Measurements from ENCODE around the gene CYB5B.
A peak's percentile ranks its signal among the peaks of the same experiment; 100 is the strongest.
"Not testable (repeated sequence)": the region's sequence is repeated elsewhere in the genome, so short reads cannot be mapped to it uniquely, and the experiment has no call there.

CYB5B gene

DNA sequence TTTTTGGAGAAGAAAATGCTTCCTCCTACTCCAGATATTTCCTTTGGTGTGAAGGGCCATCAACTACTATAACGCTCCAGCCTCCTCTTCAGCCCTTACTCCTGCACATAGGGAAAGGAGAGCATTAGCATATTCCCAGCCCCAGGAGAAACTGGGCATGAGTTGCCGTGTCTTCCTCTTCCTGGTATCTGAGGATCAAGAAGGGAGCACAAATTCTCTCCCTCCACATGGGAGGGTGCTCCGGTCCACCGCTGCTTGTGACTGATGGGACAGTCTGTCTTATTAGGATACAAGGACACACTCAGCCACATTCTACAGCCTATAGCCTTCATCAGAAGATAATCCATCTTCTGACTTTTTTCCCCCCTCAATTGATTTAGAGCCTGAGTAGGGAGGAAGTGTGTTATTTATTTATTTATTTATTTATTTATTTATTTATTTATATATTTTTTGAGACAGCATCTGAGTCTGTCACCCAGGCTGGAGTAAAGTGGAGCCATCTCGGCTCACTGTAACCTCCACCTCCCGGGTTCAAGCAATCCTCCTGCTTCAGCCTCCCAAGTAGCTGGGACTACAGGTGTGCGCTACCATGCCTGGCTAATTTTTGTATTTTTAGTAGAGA lies 16.6 kb upstream of the CYB5B start:
- no peak overlapping the region for H3K4me3 ChIP-seq (ENCODE audit: low read depth, low read length)
- no peak for DNase-seq (ENCODE audit: low read depth)

- no peak overlapping the region for H3K4me3 ChIP-seq (ENCODE audit: low read depth, low read length)
- no peak for DNase-seq (ENCODE audit: low read depth)
These were observed 15.9 kb upstream of the CYB5B start for GRCh38 chr16:69408475-69408874.

DNA sequence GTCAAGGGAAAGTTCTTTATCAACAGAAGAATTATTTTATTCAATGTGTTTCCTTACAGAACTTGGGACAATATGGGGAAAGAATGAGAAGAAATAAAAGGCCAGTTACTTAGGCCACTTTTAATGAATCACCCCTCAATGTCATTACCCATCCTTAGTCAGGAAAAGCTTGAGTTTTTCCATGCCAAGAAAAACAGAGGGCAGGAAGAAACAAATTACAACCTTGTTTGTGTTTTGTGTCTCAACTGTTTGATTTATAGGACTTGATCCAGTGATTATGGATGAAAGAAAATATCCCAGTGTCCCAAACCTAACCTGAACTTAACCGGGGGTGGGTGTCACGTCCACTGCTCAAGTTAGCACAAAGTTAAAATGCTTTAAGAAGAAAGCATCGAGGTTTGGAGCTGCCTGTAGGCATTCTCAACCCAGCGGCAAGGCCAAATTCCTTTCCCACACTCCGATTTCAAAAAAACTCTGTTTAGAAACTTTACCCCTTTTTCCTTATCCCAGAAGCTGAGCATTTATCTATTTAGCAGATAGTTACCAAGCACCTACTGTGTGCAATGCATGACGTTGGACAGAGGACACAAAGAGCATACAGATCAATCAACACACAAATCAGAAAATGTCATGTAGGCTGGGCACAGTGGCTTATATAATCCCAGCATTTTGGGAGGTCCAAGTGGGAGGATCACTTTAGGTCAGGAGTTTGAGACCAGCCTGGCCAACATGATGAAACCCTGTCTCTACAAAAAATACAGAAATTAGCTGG lies 14.0 kb upstream of the CYB5B start:
- DNase-seq (ENCODE audit: low read depth): no peak
- no peak overlapping the region for H3K4me3 ChIP-seq (ENCODE audit: low read depth, low read length)

DNA sequence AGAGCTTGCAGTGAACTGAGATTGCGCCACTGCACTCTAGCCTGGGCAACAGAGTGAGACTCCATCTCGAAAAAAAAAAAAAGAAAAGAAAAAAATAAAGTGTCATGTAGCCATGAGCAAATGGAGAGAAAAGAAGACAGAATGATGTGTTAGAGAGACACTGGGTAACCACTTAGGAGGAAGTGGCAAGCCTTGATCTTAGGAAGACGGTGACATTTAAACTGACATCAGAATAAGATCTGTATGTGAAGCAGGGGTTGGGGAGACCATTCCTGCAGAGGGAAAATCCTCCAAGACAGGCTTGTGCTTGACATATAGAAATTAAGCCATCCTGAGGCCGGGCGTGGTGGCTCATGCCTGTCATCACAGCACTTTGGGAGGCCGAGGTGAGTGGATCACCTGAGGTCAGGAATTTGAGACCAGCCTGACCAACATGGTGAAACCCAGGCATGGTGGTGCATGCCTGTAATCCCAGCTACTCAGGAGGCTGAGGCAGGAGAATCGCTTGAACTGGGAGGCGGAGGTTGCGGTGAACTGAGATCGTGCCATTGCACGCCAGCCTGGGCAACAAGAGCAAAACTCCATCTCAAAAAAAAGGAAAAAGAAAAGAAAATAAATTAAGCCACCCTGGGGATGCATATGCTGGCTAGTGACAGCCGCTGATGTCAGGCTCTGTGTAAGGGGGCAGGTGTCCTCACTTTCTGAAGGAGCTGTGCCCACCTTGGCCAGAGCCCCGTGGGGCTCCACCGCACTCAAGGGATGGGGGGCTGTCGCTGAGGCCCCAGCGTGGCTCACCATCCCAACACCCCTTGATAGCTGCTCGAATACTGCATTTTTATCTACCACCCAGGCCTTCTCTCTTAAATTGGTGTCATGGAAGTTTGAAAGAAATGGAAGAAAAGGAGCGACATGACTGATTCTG lies 13.1 kb upstream of the CYB5B start:
- H3K4me3 ChIP-seq (ENCODE audit: low read depth, low read length): no peak overlapping the region
- no peak for DNase-seq (ENCODE audit: low read depth)

DNA sequence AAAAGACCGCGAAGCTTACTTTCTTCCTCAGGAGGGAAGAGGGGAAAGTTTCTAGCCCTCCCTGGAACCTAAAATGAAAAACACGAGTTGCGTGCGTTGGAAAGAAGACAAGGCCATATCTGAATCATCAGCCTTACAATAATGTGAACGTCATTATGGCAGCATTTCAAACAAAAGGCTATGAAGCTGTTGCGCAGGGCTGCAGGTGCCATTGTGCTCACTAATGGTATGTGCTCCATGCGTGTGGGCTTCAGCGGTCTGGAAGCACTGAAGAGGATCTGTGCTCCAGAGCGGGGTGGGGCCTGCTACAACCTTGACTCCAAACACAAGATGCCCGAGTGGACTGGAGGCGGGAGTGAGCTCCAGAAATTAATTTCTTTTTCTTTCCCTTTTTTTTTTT lies 12.1 kb upstream of the CYB5B start:
- DNase-seq (ENCODE audit: low read depth): no peak
- no peak overlapping the region for H3K4me3 ChIP-seq (ENCODE audit: low read depth, low read length)

DNA sequence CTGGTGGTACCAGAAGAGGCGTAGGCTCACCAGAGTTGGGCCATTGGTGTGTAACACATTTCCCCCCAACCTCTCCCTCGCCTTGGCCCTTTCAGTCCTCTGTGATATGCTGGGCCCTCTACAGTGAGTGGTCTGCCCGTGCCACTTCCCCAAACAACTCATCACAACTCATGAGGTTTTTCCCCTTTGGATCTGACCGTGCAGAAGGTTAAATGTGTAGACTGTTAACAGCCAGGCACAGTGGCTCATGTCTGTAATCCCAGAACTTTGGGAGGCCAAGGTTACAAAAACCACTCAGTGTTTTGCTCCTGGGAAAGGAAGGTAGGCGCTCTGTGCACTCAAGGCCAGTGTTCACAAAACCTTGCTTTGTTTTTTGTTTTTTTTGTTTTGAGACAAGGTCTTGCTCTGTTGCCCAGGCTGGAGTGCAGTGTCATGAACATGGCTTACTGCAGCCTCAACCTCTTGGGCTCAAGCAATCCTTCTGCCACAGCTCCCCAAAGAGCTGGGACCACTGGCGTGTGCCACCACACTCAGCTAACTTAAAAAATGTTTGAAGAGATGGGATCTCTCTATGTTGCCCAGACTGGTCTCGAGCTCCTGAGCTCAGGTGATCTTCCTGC lies 11.3 kb upstream of the CYB5B start:
- no peak overlapping the region for H3K4me3 ChIP-seq (ENCODE audit: low read depth, low read length)
- DNase-seq (ENCODE audit: low read depth): no peak

DNA sequence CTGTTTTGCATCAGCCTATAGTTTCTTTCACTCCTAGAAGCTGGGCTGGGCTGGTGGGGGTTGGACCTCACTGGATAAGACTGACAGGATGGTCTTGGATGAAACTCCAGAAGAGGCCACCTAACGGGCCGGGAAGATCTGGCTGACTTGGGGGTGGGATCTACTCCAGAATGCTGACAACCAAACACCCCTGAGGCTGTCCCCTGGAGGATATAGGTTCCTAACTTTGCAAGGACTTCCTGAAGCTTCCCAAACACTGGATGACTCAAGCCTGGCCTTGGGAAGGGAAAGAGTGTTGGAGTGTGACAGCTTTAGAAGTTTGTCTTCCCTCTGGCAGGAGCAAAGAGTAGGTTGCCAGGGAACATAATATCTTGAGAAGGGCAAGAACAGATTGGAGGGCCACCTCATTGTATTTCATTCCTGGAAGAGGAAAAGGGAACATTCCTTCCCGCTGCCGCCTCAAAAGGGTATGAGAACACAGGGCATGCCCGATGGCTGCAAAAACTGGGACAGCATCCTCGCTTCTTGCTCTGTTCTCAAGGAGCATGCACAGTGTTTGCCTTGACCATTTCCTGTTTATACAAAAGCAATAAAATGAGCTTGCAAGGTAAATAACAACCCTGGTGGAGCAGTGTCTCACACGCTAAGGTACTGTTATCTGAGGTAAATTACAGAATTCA lies 6.8 kb upstream of the CYB5B start:
- no peak overlapping the region for H3K4me3 ChIP-seq (ENCODE audit: low read depth, low read length)
- DNase-seq (ENCODE audit: low read depth): no peak

DNA sequence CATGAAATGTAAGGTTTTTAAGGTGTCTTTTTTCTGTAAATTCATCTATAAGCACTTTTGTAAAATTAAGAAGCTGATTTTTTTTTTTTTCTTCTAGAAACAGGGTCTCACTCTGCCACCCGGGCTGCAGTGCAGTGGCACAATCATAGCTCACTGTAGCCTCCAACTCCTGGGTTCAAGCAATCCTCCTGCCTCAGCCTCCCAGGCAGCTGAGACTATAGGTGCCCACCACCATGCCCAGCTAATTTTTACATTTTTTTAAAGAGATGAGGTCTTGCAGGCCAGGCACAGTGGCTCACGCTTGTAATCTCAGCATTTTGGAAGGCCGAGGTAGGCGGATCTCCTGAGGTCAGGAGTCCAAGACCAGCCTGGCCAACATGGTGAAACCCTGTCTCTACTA lies 4.5 kb upstream of the CYB5B start:
- DNase-seq (ENCODE audit: low read depth): no peak
- H3K4me3 ChIP-seq (ENCODE audit: low read depth, low read length): no peak overlapping the region

DNA sequence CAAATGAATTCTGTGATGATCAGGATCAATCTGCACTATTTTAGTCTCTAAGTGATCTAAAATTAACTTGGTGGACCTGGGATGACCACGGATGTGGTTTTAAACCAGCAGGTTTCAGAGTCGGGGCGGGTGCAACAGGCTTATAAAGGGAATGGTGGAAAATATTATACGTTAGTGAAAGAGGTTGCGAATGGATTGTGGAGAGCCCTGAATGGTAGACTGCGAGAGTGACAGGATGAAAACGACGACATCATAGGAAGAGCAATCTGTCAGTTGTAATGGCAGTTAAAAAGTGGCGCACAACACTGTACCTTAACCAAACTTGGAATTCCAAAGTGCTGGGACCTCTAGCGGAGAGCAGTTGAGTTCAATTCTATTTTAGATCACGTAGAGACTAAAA lies 1.2 kb upstream of the CYB5B start:
- no peak overlapping the region for H3K4me3 ChIP-seq (ENCODE audit: low read depth, low read length)
- no peak for DNase-seq (ENCODE audit: low read depth)

- H3K4me3 ChIP-seq (ENCODE audit: low read depth, low read length): peak overlapping the region; percentile 97
- DNase-seq (ENCODE audit: low read depth): no peak
These were observed 741 bp downstream of the CYB5B start for GRCh38 chr16:69424935-69425784.

DNA sequence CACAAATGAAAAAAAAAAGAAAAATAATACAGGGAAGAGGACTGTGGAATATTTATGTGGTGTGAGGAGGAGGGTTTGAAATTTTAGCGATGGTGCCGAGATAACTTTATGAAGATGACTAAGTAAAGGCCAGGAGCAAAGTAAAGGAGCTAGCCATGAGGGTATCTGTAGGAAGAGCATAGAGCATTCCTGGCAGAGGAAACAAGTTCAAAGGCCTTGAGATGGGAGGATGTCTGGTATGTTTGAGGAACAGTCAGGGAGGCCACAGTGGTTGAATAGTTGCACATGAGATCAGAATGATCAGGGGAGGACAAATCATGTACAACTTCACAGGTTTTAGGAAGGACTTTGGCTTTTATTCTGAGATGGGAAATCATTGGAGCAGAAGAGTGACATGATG lies 4.2 kb downstream of the CYB5B start:
- no peak overlapping the region for H3K4me3 ChIP-seq (ENCODE audit: low read depth, low read length)
- no peak for DNase-seq (ENCODE audit: low read depth)

GRCh38 chr16:69429058-69429640 lies 4.7 kb downstream of the CYB5B start:
- not testable (repeated sequence) for DNase-seq (ENCODE audit: low read depth); H3K4me3 ChIP-seq (ENCODE audit: low read depth, low read length)

DNA sequence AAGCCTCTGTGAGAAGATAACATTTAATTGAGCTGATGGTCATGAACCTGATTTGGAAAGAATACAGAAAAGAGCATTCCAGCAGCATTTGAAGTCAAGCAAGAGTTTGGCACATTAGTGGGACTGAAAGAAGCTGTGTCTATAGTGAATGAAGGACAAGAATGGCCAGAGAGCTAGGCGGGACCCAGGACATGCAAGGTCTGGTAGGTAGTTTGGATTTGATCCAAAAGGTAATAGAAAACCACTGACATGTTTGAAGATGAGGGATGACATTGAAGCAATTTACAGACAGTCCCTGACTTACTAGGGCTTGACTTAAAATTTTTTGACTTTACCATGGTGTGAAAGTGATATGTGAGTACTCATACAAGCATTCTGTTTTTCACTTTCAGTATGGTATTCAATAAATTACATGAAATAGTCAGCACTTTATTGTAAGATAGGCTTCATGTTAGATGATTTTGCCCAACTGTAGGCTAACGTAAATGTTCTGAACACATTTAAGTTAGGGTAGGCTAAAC lies 7.6 kb downstream of the CYB5B start:
- H3K4me3 ChIP-seq (ENCODE audit: low read depth, low read length): no peak overlapping the region
- no peak for DNase-seq (ENCODE audit: low read depth)

GRCh38 chr16:69434066-69434465 lies 9.6 kb downstream of the CYB5B start:
- DNase-seq (ENCODE audit: low read depth): no peak
- H3K4me3 ChIP-seq (ENCODE audit: low read depth, low read length): no peak overlapping the region

GRCh38 chr16:69435977-69436820 lies 11.8 kb downstream of the CYB5B start:
- DNase-seq (ENCODE audit: low read depth): no peak
- no peak overlapping the region for H3K4me3 ChIP-seq (ENCODE audit: low read depth, low read length)

DNA sequence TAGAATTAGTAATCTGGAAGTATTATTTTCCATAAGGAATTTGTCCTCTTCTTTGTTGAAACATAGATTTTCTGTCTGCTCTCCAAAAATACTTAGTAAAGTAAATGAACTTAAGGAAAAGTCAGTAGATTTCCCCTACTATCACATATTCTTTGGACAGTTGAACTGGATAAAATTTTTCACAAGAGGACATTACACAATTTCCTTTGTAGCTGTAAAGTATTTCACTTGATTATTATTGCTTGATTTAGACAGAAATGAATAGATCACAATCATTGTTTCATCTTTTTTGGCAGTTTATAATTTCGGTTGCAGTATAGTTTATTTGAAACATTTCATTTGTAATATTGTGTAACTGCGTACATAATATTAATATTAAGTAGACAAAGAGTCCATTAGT lies 12.5 kb downstream of the CYB5B start:
- H3K4me3 ChIP-seq (ENCODE audit: low read depth, low read length): no peak overlapping the region
- DNase-seq (ENCODE audit: low read depth): no peak

DNA sequence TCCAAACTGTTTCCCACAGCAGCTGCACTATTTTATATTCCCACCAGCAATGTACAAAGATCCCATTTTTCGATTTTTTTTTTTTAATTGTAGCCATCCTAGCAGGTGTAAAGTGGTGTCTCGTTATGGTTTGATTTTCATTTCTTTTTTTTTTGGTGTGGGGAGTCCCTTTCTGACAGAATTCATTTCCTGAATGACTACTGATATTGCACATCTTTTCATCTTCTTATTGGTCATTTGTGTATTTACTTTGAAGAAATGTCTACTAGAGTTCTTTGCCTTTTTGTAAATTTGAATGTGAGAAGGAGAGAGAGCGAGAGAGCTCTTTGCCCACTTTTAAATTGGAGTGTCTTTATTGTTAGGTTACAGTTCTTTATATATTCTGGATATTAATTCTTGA lies 14.0 kb downstream of the CYB5B start:
- DNase-seq (ENCODE audit: low read depth): no peak
- no peak overlapping the region for H3K4me3 ChIP-seq (ENCODE audit: low read depth, low read length)

All from skeletal muscle cell (primary cell).